GM19351 (cell line): ENCODE data around the gene PPM1H.
"Not testable (repeated sequence)": the region's sequence is repeated elsewhere in the genome, so short reads cannot be mapped to it uniquely, and the experiment has no call there.

Experiments
- ATAC-seq: cut with Tn5 transposase; IDR thresholded peaks from one replicate; pipeline ENCODE4 v1.9.1; 2021; ENCODE audit warnings: mild to moderate bottlenecking, moderate library complexity; ENCODE audit not compliant: unreplicated experiment

The PPM1H gene, protein sequence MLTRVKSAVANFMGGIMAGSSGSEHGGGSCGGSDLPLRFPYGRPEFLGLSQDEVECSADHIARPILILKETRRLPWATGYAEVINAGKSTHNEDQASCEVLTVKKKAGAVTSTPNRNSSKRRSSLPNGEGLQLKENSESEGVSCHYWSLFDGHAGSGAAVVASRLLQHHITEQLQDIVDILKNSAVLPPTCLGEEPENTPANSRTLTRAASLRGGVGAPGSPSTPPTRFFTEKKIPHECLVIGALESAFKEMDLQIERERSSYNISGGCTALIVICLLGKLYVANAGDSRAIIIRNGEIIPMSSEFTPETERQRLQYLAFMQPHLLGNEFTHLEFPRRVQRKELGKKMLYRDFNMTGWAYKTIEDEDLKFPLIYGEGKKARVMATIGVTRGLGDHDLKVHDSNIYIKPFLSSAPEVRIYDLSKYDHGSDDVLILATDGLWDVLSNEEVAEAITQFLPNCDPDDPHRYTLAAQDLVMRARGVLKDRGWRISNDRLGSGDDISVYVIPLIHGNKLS

DNA sequence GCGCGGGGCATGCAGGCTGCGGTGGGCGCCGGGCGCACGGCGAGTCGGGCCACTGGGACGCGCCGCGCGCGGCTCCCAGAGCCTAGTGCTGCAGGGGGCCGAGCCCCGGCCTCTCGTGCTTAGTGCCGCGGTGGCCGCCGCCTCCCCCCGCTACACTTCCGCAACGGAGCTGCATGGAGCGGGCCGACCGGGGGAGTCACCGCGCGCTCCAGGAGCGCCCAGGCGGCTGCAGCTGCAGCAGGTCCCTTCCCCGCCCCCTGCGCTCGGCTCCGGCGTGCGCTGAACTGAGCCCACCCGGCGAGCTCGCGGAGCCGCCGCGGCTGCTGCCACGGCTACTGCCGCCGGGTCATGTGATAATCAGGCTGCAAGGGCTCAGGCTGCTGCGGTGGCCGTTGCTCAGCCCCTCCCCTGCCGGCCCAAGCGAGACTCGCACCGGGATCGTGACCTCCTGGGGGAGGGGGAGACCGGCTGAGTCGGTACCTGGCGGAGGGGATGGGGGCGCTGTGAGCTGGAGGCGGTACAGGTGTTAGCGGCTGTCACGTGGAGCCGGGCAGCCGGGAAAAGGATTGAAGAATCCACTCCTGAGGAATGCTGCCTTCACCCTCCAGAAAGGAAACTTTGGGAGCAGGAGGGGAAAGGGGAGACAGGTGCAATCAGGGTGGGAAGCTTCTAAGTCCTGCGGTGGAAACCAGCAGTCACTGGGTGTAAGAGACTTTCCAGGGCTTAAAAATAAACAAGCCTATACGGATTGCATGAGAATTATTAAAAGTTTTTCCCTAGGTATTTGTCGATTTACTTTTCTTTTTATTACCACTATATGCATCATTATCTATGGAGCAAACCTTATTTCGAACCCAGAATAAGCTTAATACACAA lies at the start of gene PPM1H:
TSS of gene PPM1H (minus strand) at position 352 of the 876 bp plus-strand sequence. CDS start 414 bp downstream, outside the sequence.
- peak; percentile 71 for ATAC-seq

DNA sequence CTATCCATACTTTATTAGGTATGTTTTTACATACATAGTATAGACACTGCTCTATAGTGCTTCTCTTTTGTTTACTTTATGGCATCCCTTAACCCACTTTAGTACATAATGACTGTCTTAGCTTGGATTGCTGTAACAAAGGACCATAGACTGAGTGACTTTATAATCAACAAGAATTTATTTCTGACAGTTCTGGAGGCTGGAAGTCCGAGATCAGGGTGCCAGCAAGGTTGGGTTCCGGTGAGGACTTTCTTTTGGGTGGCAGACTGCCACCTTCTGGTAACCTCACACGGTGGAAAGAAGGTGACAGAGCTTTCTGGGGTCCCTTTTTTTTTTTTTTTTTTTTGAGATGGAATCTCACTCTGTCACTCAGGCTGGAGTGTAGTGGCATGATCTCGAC lies 48.6 kb upstream of the PPM1H start:
- ATAC-seq = no peak

DNA sequence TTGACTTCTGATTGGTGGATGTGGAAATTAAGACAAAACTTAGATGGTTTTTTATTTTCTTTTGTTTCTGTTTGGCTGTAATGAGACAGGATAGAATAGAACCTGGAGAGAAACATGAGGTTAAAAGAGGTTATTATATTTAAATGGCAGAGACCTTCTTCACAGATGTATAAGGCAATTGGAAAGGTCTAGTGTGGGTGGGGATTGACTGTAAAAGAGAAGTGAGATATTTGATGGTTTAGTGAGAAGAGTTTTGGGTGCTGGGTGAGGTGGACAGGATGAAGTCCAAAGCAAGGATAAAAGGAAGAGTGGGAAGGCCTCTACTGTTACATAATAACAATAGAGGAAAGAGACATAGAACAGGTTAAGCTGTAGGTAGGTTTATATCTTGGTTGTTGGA lies 43.8 kb upstream of the PPM1H start:
- ATAC-seq = no peak

DNA sequence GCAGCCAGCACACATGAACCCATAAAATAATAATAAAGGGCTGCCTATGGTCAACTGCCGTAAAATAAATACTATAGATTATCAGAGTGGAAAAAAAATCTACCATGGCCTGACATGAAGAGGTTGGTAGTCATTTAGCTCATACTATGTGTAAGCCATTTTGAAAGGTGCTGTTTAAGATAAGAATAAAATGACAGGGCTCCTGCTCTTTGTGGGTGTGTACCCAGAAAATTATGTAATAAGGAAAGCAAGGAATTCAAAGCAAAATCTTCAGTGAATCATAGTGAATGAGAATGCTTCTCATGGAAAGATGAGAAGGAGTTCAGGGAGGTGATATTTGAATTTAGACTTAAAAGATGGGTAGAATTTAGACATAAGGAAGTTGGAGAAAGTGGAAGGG lies 42.9 kb upstream of the PPM1H start:
- no peak for ATAC-seq

DNA sequence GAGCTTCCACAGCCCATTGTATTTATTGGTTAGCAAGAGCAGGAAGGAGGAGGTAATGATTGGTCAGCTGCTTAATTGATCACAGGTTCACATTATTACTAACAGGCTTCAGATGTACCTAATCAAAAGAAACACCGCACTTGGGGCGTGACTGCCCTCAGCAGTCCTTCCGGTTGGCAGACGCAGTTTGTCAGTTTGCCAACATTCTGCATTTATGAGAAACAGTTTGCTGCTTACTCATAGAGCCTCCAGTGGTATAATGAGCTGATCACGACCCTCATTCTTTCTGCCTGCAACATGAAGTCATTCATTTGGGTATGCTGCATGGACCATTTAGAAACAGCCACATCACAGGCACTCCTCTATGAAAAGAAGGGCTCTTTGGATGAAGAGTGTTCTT lies 42.5 kb upstream of the PPM1H start:
- ATAC-seq = no peak

DNA sequence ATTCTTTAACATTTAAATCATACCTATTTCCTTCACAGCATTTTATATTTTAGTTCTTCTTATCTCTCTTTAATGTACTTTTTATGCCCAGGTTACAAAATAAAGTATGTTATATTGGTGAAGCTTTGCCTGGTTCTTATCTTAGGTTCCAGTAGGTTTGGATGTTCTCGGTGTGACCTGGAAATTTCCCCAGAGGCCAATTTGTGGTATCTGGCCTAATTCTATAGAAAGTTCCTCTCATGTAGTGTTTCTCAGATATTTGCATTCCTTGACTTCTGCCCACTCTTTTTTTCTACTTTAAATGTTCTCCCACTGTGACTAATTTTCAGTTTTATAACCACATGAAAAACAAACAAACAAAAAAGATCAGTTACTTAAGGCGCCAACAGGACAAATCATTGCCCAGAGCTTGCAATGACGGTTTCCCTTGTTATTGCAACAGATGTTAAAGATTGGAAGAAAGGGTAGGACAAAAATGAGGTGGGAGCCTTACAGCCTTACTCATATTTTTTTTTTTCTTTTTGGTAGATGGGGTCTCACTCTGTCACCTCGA lies 41.2 kb upstream of the PPM1H start:
- no peak for ATAC-seq

DNA sequence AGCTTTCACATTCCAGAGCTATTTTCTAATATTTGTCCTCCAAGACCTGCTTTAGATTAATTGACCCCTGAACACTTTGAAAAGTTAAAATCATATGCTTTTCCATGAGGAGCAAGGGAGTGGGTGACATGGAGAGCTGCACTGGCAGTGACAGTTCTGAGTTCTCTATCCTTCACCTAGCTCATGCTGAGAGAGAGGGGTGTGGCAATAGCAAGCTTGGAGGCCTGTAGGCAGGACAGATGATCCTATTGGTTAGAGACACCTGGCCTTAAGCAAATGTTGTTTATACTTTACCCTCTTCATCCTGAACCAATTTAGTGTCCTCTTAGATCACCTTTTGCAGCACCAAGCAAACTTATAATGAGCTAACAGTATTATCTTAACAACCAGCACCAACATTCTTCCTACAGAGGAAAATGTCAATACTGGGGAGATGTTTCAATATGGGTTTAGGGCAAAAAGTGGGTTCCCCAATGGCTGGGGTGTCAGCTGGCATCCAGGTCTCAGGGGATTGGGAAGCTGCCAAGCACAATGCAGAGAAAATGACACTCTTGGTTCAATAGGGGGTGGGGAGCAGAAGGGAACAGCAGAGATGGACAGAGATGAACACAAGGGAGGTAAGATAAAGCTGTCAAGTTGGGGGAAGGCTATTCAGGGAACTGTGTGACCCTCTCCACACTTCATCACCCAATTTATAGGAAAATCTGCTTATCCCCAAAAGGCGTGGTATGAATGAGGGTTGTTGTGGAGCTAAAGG lies 37.0 kb upstream of the PPM1H start:
- no peak for ATAC-seq

DNA sequence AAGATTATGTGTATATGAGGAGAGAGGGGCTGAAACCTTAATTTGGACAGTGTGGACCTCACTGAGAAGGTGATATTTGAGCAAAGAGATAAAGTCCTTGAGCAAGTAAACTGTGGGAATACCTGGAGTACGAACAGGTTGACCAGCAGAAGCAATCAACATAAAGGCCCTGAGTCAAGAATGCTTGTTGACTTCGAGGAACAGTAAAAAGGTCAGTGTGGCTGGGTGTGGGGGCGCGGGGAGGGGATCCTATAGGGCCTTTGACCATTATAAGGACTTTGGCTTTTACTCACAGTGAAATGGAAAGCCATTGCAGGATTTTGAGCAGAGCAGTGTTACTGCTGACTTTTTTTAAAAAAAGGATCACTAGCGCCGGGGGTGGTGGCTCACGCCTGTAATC lies 34.7 kb upstream of the PPM1H start:
- no peak for ATAC-seq

DNA sequence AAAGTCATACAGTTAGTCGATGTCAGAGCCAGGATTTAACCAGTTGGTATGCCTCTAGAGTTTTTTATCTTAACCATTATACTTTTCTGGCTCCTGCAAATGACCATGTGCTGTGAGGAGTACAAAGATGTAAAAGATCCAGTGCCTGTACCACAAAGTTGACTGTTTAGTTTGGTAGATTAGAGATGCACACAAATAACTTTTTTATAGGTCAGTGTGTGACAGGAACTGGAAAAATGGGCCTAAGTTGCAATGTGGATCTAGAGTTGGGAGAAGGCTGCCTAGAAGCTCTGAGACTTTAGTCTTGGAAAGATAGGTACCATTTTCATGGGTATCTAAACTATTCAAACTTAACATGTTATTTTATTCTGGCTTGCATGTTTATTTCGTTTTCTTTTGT lies 32.8 kb upstream of the PPM1H start:
- ATAC-seq = no peak

DNA sequence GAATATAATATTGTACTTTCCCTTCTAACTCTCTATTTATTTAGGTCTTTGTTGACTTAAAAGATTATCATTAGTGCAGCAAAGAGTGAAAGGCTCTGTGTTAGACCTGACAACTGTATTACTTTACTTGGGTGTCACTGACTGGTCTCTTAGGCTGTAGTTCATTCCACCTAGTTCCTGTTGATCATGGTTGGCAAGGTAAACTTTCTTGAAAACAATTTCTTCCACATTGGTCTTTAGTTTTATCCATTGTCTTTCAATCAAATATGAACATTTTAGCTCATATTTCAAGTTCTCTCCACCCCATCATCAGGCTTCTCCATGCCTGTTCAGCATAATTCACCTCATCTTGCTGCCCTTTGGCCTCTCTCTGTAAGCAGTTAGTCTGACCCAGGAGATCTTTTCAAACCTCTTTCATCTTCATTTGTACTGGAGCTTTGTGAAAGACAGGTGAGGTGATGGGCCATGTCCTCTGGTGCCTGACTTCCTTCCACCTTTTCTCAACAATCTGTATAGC lies 32.1 kb upstream of the PPM1H start:
- no peak for ATAC-seq

DNA sequence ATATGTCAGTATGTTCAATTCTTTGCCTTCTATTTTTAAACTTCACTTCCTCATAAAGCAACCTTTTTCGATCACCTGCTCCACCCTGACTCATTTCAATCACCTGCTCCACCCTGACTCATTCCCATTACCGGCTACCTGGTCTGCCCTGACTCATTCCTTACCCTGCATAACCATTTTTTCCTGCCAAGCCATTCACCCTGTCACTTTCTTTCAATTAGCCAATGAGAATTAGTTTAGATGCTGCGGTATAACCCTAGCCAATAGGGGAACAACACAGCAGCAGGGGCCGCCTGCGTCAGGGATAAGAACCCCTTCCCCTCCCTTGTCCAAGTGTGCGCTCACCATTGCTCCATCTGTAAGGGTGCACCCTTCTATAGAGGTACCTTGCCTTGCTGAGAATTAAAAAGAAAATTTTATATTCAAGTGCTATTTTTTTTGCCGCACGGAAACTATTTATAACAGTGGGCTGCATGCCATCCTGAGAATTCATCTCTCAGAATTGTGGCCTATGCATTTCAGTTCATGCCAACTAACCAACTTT lies 31.6 kb upstream of the PPM1H start:
- ATAC-seq = peak; percentile 64

DNA sequence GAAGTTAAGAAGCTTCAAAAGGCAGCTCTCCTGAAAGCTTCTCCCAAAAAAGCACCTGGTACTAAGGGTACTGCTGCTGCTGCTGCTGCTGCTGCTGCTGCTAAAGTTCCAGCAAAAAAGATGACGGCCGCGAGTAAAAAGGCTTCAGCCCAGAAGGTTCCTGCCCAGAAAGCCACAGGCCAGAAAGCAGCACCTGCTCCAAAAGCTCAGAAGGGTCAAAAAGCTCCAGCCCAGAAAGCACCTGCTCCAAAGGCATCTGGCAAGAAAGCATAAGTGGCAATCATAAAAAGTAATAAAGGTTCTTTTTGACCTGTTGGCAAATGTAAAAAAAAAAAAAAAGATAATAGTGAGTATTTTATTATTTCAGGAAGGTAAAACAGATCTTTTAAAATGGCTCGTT lies 30.8 kb upstream of the PPM1H start:
- not testable (repeated sequence) for ATAC-seq

DNA sequence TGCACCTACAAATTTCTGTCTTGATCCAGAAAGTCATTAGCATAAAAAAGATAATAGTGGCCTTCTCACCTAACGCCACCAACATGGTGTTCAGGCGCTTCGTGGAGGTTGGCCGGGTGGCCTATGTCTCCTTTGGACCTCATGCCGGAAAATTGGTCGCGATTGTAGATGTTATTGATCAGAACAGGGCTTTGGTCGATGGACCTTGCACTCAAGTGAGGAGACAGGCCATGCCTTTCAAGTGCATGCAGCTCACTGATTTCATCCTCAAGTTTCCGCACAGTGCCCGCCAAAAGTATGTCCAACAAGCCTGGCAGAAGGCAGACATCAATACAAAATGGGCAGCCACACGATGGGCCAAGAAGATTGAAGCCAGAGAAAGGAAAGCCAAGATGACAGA lies 30.3 kb upstream of the PPM1H start:
- ATAC-seq = not testable (repeated sequence)

DNA sequence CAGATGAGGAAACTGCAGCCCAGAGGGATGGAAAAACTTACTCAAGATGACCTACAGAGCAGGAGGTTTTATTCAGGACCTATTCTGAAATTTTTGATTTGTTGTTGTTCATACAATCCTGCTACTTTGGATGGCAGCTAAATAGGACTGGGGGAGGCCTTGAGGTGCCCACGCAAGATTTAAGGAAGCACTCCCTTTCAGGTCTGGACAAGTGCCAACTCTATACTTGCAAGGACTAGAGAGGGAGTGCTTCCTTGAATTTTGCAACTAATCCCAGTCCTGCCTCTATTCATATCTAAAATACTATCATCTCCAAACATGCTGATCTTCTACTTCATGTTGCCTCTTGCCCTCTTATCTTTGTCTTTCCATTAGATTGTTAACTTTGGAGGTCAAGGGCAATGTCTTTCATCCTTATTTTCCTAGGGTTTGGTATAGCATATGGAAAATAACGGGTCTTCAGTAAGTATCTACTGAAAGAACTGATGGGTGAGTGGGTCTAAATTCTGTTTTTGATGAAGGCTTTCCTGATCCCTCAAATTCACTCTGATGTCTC lies 28.6 kb upstream of the PPM1H start:
- ATAC-seq = no peak

DNA sequence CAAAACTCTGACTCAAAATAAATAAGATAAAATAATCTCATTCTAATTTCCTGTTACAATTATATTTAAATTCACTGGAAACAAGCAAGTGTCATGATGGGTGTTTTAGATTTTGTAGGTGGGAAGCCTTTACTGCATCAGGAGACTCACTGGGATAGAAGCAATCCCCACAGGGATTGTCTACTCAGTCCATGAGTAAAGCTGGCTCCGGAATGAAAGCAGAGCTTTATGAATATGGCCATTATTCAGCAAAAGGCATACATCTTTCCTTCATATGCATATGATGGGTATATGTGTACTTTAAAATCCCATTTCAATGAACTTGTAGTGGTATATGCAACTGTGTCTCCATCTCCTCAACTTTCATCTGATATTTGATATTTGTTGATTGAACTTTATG lies 25.4 kb upstream of the PPM1H start:
- no peak for ATAC-seq

DNA sequence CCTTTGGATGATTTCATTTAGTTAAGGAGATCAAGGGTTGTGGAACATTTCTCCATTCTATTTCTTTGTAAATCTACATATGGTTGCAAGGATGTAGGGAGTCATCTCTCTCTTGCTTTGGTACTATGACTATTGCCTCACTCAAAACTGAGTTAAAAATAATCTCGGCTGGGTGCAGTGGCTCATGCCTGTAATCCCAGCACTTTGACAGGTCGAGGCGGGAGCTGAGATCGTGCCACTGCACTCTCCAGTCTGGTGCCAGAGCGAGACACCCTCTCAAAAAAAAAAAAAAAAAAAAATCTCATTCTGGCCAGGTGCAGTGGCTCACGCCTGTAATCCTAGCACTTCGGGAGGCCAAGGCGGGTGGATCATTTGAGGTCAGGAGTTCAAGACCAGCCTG lies 24.8 kb upstream of the PPM1H start:
- ATAC-seq = no peak

DNA sequence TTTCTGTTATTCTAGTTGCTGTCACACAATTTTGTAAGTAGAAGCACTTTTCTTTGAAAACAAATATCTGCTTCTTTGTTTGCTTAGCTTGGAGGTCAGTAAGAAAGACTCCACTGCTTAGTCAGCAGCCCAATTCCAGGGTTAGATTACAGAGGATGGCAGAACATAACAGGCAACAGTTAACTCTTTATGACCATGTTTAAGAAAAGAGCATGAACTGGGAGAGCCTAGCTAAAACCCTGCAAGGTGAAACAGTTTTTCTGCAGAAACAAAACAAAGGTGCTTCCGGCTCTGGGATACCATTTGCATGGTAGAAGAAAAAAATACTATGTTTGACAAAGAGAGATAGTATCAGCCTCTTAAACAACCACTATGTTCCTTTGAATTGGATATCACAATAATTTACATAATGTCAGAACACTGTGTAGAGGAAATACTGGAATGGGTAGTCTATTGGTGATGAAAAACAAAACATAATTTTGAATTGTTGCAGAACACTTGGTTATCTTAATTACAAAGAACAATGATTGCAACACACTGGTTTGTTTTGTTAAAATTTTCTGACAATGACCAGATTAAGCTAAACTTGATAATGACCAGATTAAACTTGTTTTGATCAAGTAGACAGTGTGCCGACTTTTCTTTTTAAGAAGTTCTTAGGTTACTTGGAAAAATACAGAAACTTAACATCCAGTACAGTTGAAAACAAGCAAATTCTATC lies 22.4 kb upstream of the PPM1H start:
- no peak for ATAC-seq

DNA sequence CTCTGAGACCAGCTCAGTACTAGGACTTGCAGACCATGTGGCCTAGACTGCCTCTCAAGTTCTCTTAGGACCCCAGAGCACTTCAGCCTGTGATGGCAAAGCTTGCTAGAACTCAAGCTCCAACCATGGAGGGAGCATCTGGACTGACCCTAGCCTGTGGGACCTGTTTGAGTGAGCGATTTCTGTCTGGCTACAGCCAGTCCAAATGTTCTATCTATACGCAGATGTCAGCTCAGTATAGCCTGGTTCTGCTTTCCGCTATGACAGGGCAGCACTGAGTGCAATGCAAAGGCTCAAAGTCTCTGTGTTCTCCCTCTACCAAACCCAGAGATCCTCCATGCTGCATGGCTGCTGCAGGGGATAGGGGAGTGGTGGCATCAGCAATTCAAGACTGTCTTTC lies 20.7 kb upstream of the PPM1H start:
- ATAC-seq = no peak

DNA sequence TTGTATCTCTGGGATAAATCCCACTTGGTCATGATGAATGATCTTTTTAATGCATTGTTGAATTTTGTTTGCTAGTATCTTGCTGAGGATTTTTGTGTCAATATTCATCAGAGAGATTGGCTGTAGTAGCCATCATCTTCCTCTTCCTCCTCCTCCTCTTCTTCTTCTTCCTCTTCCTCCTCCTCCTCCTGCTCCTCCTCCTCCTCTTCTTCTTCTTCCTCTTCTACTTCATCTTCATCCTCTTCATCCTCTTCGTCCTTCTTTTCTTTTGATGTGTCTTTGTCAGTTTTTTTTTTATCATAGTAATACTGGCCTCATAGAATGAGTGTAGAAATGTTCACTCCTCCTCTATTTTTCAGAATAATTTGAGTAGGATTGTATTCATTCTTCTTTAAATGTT lies 15.4 kb upstream of the PPM1H start:
- no peak for ATAC-seq
